Activated naive CD4-positive, alpha-beta T cell treated with anti-CD3 and anti-CD28 coated beads, Interleukin-2, amount 10 ng/mL, durations not matched to agents 7 days and 5 days (primary cell): ENCODE data around the gene VWC2L.

Experiments used
- CTCF ChIA-PET: fragments of 350-600 bp; sonication (Branson Sonifier 250); formaldehyde crosslinking; loops from one replicate; lab custom pipeline; 2021; ENCODE audit warnings: antibody characterized with exemption; lab: Charles Lee
- DNase-seq: peaks from one replicate; pipeline ENCODE4 v3.0.0-alpha.2; 2020
- H3K27ac Mint-ChIP-seq: one replicate; pipeline ENCODE4 v1.8.0; 2021; ENCODE audit warnings: mild to moderate bottlenecking, moderate library complexity, mixed read lengths
- H3K27me3 Mint-ChIP-seq: one replicate; pipeline ENCODE4 v1.8.0; 2021; ENCODE audit warnings: mild to moderate bottlenecking, mixed read lengths
- H3K36me3 Mint-ChIP-seq: one replicate; pipeline ENCODE4 v1.8.0; 2021; ENCODE audit warnings: mixed read lengths
- H3K4me1 Mint-ChIP-seq: one replicate; pipeline ENCODE4 v1.8.0; 2021; ENCODE audit warnings: mixed read lengths
- H3K4me3 Mint-ChIP-seq: one replicate; pipeline ENCODE4 v1.8.0; 2021; ENCODE audit warnings: mild to moderate bottlenecking, moderate library complexity, mixed read lengths
- H3K9me3 Mint-ChIP-seq: one replicate; pipeline ENCODE4 v1.8.0; 2021; ENCODE audit warnings: mixed read lengths

VWC2L gene

GRCh38 chr2:214410128-214410775 lies 602 bp upstream of the VWC2L start:
- no peak for DNase-seq

GRCh38 chr2:214412679-214413078 lies 1.8 kb downstream of the VWC2L start:
- no peak for DNase-seq
- Mint-ChIP-seq H3K36me3 (no peaks in the 10 kb centered on the region), H3K9me3 (no peaks in the 10 kb centered on the region), H3K27ac (no peak overlapping the region), H3K27me3 (no peaks in the 10 kb centered on the region), H3K4me1 (no peaks in the 10 kb centered on the region), H3K4me3 (no peak overlapping the region)
- CTCF ChIA-PET: no interaction called here

More at GRCh38 chr2:214410128-214410775, 602 bp upstream of the VWC2L start:
- no peak overlapping the region for H3K27ac Mint-ChIP-seq
- H3K27me3 Mint-ChIP-seq: no peaks in the 10 kb centered on the region
- no peak overlapping the region for H3K4me3 Mint-ChIP-seq
- H3K36me3 Mint-ChIP-seq: no peaks in the 10 kb centered on the region
- no peaks in the 10 kb centered on the region for H3K4me1 Mint-ChIP-seq
- CTCF ChIA-PET: no interaction called here
- H3K9me3 Mint-ChIP-seq: no peaks in the 10 kb centered on the region

GRCh38 chr2:214436470-214436869 lies 25.6 kb downstream of the VWC2L start:
- no peak for DNase-seq
- Mint-ChIP-seq H3K27me3 (no peaks in the 10 kb centered on the region), H3K4me3 (no peak overlapping the region), H3K36me3 (no peaks in the 10 kb centered on the region), H3K27ac (no peak overlapping the region), H3K9me3 (no peaks in the 10 kb centered on the region), H3K4me1 (no peaks in the 10 kb centered on the region)
- CTCF ChIA-PET: no interaction called here

- H3K9me3 Mint-ChIP-seq: no peaks in the 10 kb centered on the region
- no peaks in the 10 kb centered on the region for H3K36me3 Mint-ChIP-seq
- DNase-seq: no peak
- H3K4me3 Mint-ChIP-seq: no peak overlapping the region
- H3K27ac Mint-ChIP-seq: no peak overlapping the region
- CTCF ChIA-PET: no interaction called here
- no peaks in the 10 kb centered on the region for H3K27me3 Mint-ChIP-seq
- no peaks in the 10 kb centered on the region for H3K4me1 Mint-ChIP-seq
Measured at GRCh38 chr2:214450118-214450894, 39.5 kb downstream of the VWC2L start.

GRCh38 chr2:214451516-214452275 lies 40.8 kb downstream of the VWC2L start:
- CTCF ChIA-PET: no interaction called here
- H3K4me3 Mint-ChIP-seq: no peak overlapping the region
- H3K9me3 Mint-ChIP-seq: no peaks in the 10 kb centered on the region
- H3K4me1 Mint-ChIP-seq: no peaks in the 10 kb centered on the region
- no peaks in the 10 kb centered on the region for H3K27me3 Mint-ChIP-seq
- no peak overlapping the region for H3K27ac Mint-ChIP-seq
- no peaks in the 10 kb centered on the region for H3K36me3 Mint-ChIP-seq
- DNase-seq: no peak

- Mint-ChIP-seq H3K27ac (no peak overlapping the region), H3K36me3 (no peaks in the 10 kb centered on the region), H3K9me3 (no peaks in the 10 kb centered on the region), H3K27me3 (no peaks in the 10 kb centered on the region), H3K4me1 (no peaks in the 10 kb centered on the region), H3K4me3 (no peak overlapping the region)
- DNase-seq: no peak
- CTCF ChIA-PET: no interaction called here
Measured at GRCh38 chr2:214465363-214466146, 54.7 kb downstream of the VWC2L start.

GRCh38 chr2:214469728-214470127 lies 58.9 kb downstream of the VWC2L start:
- DNase-seq: no peak
- Mint-ChIP-seq H3K27ac (no peak overlapping the region), H3K9me3 (no peaks in the 10 kb centered on the region), H3K4me1 (no peaks in the 10 kb centered on the region), H3K27me3 (no peaks in the 10 kb centered on the region), H3K4me3 (no peak overlapping the region), H3K36me3 (no peaks in the 10 kb centered on the region)
- CTCF ChIA-PET: no interaction called here

- Mint-ChIP-seq H3K36me3 (no peaks in the 10 kb centered on the region), H3K9me3 (no peaks in the 10 kb centered on the region), H3K4me3 (no peak overlapping the region), H3K27ac (no peak overlapping the region), H3K4me1 (no peaks in the 10 kb centered on the region), H3K27me3 (no peaks in the 10 kb centered on the region)
- no peak for DNase-seq
- CTCF ChIA-PET: interaction anchor here (0.5 kb wide), 1 partner anchor 24 kb away, joined by 3 read pairs; no protein-coding TSS in a partner anchor
Measured at GRCh38 chr2:214471382-214471781, 60.5 kb downstream of the VWC2L start.

GRCh38 chr2:214471990-214472389 lies 61.1 kb downstream of the VWC2L start:
- CTCF ChIA-PET: no interaction called here
- Mint-ChIP-seq H3K27ac (no peak overlapping the region), H3K36me3 (no peaks in the 10 kb centered on the region), H3K4me1 (no peaks in the 10 kb centered on the region), H3K4me3 (no peak overlapping the region), H3K9me3 (no peaks in the 10 kb centered on the region), H3K27me3 (no peaks in the 10 kb centered on the region)
- no peak for DNase-seq

GRCh38 chr2:214477305-214477704 lies 66.5 kb downstream of the VWC2L start:
- Mint-ChIP-seq H3K36me3 (no peaks in the 10 kb centered on the region), H3K27ac (no peak overlapping the region), H3K27me3 (no peaks in the 10 kb centered on the region), H3K9me3 (no peaks in the 10 kb centered on the region), H3K4me1 (no peaks in the 10 kb centered on the region), H3K4me3 (no peak overlapping the region)
- CTCF ChIA-PET: no interaction called here
- DNase-seq: no peak

GRCh38 chr2:214481204-214481603 lies 70.3 kb downstream of the VWC2L start:
- CTCF ChIA-PET: no interaction called here
- H3K4me3 Mint-ChIP-seq: no peak overlapping the region
- no peaks in the 10 kb centered on the region for H3K27me3 Mint-ChIP-seq
- DNase-seq: no peak
- no peak overlapping the region for H3K27ac Mint-ChIP-seq
- H3K9me3 Mint-ChIP-seq: no peaks in the 10 kb centered on the region
- H3K4me1 Mint-ChIP-seq: no peaks in the 10 kb centered on the region
- H3K36me3 Mint-ChIP-seq: no peaks in the 10 kb centered on the region

GRCh38 chr2:214482728-214483127 lies 71.9 kb downstream of the VWC2L start:
- H3K27me3 Mint-ChIP-seq: no peaks in the 10 kb centered on the region
- H3K27ac Mint-ChIP-seq: no peak overlapping the region
- H3K36me3 Mint-ChIP-seq: no peaks in the 10 kb centered on the region
- no peak for DNase-seq
- no peaks in the 10 kb centered on the region for H3K4me1 Mint-ChIP-seq
- no peak overlapping the region for H3K4me3 Mint-ChIP-seq
- H3K9me3 Mint-ChIP-seq: no peaks in the 10 kb centered on the region
- CTCF ChIA-PET: no interaction called here

GRCh38 chr2:214484239-214484638 lies 73.4 kb downstream of the VWC2L start:
- Mint-ChIP-seq H3K9me3 (no peaks in the 10 kb centered on the region), H3K4me1 (no peaks in the 10 kb centered on the region), H3K27ac (no peak overlapping the region), H3K36me3 (no peaks in the 10 kb centered on the region), H3K4me3 (no peak overlapping the region), H3K27me3 (no peaks in the 10 kb centered on the region)
- CTCF ChIA-PET: no interaction called here
- no peak for DNase-seq

- DNase-seq: no peak
- H3K36me3 Mint-ChIP-seq: no peaks in the 10 kb centered on the region
- no peaks in the 10 kb centered on the region for H3K27me3 Mint-ChIP-seq
- no peak overlapping the region for H3K4me3 Mint-ChIP-seq
- H3K4me1 Mint-ChIP-seq: no peaks in the 10 kb centered on the region
- CTCF ChIA-PET: no interaction called here
- no peaks in the 10 kb centered on the region for H3K9me3 Mint-ChIP-seq
- no peak overlapping the region for H3K27ac Mint-ChIP-seq
Measured at GRCh38 chr2:214484701-214485100, 73.8 kb downstream of the VWC2L start.
